ENCODE results near the gene YAF2. TPM values are rescaled to one million over a fixed set of nuclear protein-coding genes. Genes with fewer than 3 reads are reported as not detected.

Gene YAF2
- total and polyA plus RNA-seq, 2 of the 13 experiments (the other 11 are each of a cell fraction or from before 2014, with no cell fraction given): 8.4 to 11.7 TPM

DNA sequence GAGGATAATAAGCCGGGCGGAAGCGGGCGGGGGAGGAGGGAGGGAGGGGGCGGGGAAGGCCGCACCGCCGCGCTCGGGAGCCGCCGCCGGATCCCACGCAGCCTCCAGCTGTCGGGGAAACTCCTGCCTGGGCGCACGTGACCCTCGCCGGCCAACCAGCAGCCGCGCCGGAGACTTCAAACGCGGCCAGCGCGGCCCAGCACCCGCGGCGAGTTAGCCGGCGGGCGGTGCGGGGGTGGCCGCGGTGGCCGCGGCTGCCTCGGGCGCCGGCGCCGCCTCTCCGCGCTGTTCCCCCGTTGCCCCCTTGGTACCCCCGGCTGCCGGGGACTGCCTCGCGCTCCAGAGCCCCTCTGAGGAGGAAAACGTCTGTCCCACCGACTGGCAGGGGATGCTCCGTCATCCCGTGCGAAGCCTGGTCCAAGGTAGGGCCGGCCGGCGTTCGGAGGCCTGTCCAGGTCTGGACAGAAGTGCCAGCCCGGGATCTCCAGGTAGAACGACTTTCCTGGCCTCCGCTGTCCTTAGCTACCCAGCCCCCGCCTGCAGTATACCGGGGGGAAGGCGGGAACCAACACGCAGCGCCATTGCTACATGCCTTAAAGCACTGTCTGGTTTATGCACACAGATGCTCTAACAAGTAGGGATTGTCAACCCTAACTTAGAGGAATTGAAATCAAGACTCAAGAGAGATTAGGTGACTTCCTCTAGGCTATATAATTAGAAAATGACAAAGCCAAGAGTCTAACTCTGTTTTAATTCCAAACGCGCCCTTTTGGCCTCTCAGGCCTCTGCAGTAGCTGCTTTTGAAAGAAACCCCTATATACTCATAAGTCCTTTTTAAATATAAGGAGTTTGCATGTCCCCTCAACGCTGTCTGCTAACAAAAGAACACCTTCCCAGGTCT, at the start of gene YAF2 (continued):
- TF ChIP-seq, protein P1, sequence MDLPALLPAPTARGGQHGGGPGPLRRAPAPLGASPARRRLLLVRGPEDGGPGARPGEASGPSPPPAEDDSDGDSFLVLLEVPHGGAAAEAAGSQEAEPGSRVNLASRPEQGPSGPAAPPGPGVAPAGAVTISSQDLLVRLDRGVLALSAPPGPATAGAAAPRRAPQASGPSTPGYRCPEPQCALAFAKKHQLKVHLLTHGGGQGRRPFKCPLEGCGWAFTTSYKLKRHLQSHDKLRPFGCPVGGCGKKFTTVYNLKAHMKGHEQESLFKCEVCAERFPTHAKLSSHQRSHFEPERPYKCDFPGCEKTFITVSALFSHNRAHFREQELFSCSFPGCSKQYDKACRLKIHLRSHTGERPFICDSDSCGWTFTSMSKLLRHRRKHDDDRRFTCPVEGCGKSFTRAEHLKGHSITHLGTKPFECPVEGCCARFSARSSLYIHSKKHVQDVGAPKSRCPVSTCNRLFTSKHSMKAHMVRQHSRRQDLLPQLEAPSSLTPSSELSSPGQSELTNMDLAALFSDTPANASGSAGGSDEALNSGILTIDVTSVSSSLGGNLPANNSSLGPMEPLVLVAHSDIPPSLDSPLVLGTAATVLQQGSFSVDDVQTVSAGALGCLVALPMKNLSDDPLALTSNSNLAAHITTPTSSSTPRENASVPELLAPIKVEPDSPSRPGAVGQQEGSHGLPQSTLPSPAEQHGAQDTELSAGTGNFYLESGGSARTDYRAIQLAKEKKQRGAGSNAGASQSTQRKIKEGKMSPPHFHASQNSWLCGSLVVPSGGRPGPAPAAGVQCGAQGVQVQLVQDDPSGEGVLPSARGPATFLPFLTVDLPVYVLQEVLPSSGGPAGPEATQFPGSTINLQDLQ (CRISPR knock-in tag; IDR thresholded peaks at IDR 0.05): 0 out of 2 replicates have a peak, but pooled peaks have one; percentile 37
- peak; percentile 75 for TF ChIP-seq BCL6 (CRISPR knock-in tag; IDR thresholded peaks at IDR 0.05)
- TF ChIP-seq ZFY (CRISPR knock-in tag; IDR thresholded peaks at IDR 0.05): peak; percentile 78
- no peak for TF ChIP-seq ZNF776 (CRISPR knock-in tag; IDR thresholded peaks at IDR 0.05)
- no peak for TF ChIP-seq ZFP1 (CRISPR knock-in tag; IDR thresholded peaks at IDR 0.05)
- peak; percentile 54; the same call in 1 of the 2 replicates for TF ChIP-seq SPEN (CRISPR knock-in tag; IDR thresholded peaks at IDR 0.05; ENCODE audit: low read depth)
- peak; percentile 60; the same call in 1 of the 2 replicates for TF ChIP-seq TBX2 (CRISPR knock-in tag; IDR thresholded peaks at IDR 0.05; ENCODE audit: borderline replicate concordance)
- TF ChIP-seq NFYC (CRISPR knock-in tag; IDR thresholded peaks at IDR 0.05): peak; percentile 79
- no peak for TF ChIP-seq SMARCC2 (IDR thresholded peaks at IDR 0.05)
- 0 out of 2 replicates have a peak, but pooled peaks have one; percentile 24 for TF ChIP-seq LBX2 (CRISPR knock-in tag; IDR thresholded peaks at IDR 0.05; ENCODE audit: borderline replicate concordance)
- TF ChIP-seq, protein P2, sequence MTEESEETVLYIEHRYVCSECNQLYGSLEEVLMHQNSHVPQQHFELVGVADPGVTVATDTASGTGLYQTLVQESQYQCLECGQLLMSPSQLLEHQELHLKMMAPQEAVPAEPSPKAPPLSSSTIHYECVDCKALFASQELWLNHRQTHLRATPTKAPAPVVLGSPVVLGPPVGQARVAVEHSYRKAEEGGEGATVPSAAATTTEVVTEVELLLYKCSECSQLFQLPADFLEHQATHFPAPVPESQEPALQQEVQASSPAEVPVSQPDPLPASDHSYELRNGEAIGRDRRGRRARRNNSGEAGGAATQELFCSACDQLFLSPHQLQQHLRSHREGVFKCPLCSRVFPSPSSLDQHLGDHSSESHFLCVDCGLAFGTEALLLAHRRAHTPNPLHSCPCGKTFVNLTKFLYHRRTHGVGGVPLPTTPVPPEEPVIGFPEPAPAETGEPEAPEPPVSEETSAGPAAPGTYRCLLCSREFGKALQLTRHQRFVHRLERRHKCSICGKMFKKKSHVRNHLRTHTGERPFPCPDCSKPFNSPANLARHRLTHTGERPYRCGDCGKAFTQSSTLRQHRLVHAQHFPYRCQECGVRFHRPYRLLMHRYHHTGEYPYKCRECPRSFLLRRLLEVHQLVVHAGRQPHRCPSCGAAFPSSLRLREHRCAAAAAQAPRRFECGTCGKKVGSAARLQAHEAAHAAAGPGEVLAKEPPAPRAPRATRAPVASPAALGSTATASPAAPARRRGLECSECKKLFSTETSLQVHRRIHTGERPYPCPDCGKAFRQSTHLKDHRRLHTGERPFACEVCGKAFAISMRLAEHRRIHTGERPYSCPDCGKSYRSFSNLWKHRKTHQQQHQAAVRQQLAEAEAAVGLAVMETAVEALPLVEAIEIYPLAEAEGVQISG (CRISPR knock-in tag; IDR thresholded peaks at IDR 0.05): peak; percentile 42
- TF ChIP-seq BHLHE40 (IDR thresholded peaks at IDR 0.05; ENCODE audit: low read length): peak; percentile 86
- 0 out of 2 replicates have a peak, but pooled peaks have one; percentile 3 for TF ChIP-seq SKIL (CRISPR knock-in tag; IDR thresholded peaks at IDR 0.05; ENCODE audit: borderline replicate concordance)
- TF ChIP-seq, protein P3, sequence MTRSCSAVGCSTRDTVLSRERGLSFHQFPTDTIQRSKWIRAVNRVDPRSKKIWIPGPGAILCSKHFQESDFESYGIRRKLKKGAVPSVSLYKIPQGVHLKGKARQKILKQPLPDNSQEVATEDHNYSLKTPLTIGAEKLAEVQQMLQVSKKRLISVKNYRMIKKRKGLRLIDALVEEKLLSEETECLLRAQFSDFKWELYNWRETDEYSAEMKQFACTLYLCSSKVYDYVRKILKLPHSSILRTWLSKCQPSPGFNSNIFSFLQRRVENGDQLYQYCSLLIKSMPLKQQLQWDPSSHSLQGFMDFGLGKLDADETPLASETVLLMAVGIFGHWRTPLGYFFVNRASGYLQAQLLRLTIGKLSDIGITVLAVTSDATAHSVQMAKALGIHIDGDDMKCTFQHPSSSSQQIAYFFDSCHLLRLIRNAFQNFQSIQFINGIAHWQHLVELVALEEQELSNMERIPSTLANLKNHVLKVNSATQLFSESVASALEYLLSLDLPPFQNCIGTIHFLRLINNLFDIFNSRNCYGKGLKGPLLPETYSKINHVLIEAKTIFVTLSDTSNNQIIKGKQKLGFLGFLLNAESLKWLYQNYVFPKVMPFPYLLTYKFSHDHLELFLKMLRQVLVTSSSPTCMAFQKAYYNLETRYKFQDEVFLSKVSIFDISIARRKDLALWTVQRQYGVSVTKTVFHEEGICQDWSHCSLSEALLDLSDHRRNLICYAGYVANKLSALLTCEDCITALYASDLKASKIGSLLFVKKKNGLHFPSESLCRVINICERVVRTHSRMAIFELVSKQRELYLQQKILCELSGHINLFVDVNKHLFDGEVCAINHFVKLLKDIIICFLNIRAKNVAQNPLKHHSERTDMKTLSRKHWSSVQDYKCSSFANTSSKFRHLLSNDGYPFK (CRISPR knock-in tag; IDR thresholded peaks at IDR 0.05; ENCODE audit: borderline replicate concordance): no peak
- TF ChIP-seq PHF20 (CRISPR knock-in tag; IDR thresholded peaks at IDR 0.05): 0 out of 2 replicates have a peak, but pooled peaks have one; percentile 24

Measured in HepG2 (cell line).